Cerebellar cortex (tissue), 1 donor: ENCODE data around the gene AMMECR1L.
"Not testable (repeated sequence)": the region's sequence is repeated elsewhere in the genome, so short reads cannot be mapped to it uniquely, and the experiment has no call there.

Source experiments
- DNase-seq: peaks from one replicate; pipeline ENCODE4 v3.0.0-alpha.2; 2015; ENCODE audit warnings: low spot score

Gene AMMECR1L

GRCh38 chr2:127887082-127887775 lies 1.5 kb upstream of the AMMECR1L start:
- DNase-seq, result peak; percentile 19

GRCh38 chr2:127886593-127886935 lies 808 bp upstream of the AMMECR1L start:
- not testable (repeated sequence) for DNase-seq

GRCh38 chr2:127884861-127885740 lies 655 bp downstream of the AMMECR1L start:
- not testable (repeated sequence) for DNase-seq

GRCh38 chr2:127884436-127884835 lies 1.3 kb downstream of the AMMECR1L start:
- DNase-seq, result no peak

GRCh38 chr2:127879899-127880298 lies 5.9 kb downstream of the AMMECR1L start:
- DNase-seq, result no peak

- DNase-seq, result no peak
Measured at GRCh38 chr2:127877626-127878025, 8.1 kb downstream of the AMMECR1L start.

- no peak for DNase-seq
Measured at GRCh38 chr2:127877136-127877535, 8.6 kb downstream of the AMMECR1L start.

- DNase-seq, result no peak
Measured at GRCh38 chr2:127874378-127875269, 11.1 kb downstream of the AMMECR1L start.

- no peak for DNase-seq
Measured at GRCh38 chr2:127873707-127874303, 12.0 kb downstream of the AMMECR1L start.

GRCh38 chr2:127872354-127872753 lies 13.4 kb downstream of the AMMECR1L start:
- DNase-seq, result no peak

- DNase-seq, result no peak
Measured at GRCh38 chr2:127865926-127866325, 19.8 kb downstream of the AMMECR1L start.

GRCh38 chr2:127864877-127865276 lies 20.9 kb downstream of the AMMECR1L start:
- no peak for DNase-seq

- DNase-seq, result no peak
Measured at GRCh38 chr2:127862228-127862627, 23.5 kb downstream of the AMMECR1L start.

- no peak for DNase-seq
Measured at GRCh38 chr2:127860130-127860529, 25.6 kb downstream of the AMMECR1L start.

GRCh38 chr2:127859712-127860085 lies 26.1 kb downstream of the AMMECR1L start:
- DNase-seq, result peak; percentile 42

GRCh38 chr2:127857265-127857808 lies 28.4 kb downstream of the AMMECR1L start:
- peak; percentile 26 for DNase-seq

- no peak for DNase-seq
Measured at GRCh38 chr2:127853671-127854070, 32.1 kb downstream of the AMMECR1L start.

- no peak for DNase-seq
Measured at GRCh38 chr2:127852388-127852787, 33.4 kb downstream of the AMMECR1L start.

- no peak for DNase-seq
Measured at GRCh38 chr2:127847931-127848330, 37.8 kb downstream of the AMMECR1L start.

GRCh38 chr2:127844973-127845372 lies 40.8 kb downstream of the AMMECR1L start:
- DNase-seq, result no peak

- no peak for DNase-seq
Measured at GRCh38 chr2:127843677-127844076, 42.1 kb downstream of the AMMECR1L start.
